Fibroblast of lung (primary cell): ENCODE data around the gene CHTOP. TPM values are rescaled to one million over a fixed set of nuclear protein-coding genes. Genes with fewer than 3 reads are reported as not detected.

Experiments
- DNase-seq, 2 donors: peaks; one replicate each; pipeline versions ENCODE4 v3.0.0 to v3.0.0-alpha.2; 2010; ENCODE audit warnings: low read depth in 2 of 2
- H2AFZ ChIP-seq: 2 replicates; pipeline ENCODE4 v1.5.1; 2012; ENCODE audit warnings: low read length, control low read depth, inconsistent platforms
- H3K27ac ChIP-seq: 2 replicates; pipeline ENCODE4 v1.5.1; 2011; ENCODE audit warnings: low read length, control low read depth; ENCODE audit not compliant: insufficient read depth
- H3K27me3 ChIP-seq: 2 replicates; pipeline ENCODE4 v1.5.1; 2011; ENCODE audit warnings: mild to moderate bottlenecking, low read length; ENCODE audit not compliant: control insufficient read depth, insufficient read depth
- H3K36me3 ChIP-seq: 2 replicates; pipeline ENCODE4 v1.5.1; 2011; ENCODE audit warnings: low read length; ENCODE audit not compliant: control insufficient read depth, insufficient read depth
- H3K4me1 ChIP-seq: 2 replicates; pipeline ENCODE4 v1.5.1; 2011; ENCODE audit warnings: low read length; ENCODE audit not compliant: control insufficient read depth, insufficient read depth; ENCODE audit errors: extremely low read depth
- H3K4me2 ChIP-seq: 2 replicates; pipeline ENCODE4 v1.5.1; 2011; ENCODE audit warnings: low read length, control low read depth; ENCODE audit not compliant: insufficient read depth; ENCODE audit errors: extremely low read depth
- H3K4me3 ChIP-seq, 4 experiments: fragments of 200-600 bp in 1 of 4; sonication (generic) in 1 of 4; replicated peaks in 1 of 4; 2 replicates each; pipeline ENCODE4 v1.5.1; 2011 to 2016; ENCODE audit warnings: low read length in 4 of 4, low read depth in 3 of 4, mild to moderate bottlenecking in 3 of 4, control low read depth in 2 of 4, inconsistent platforms in 1 of 4, mixed read lengths in 1 of 4; ENCODE audit not compliant: insufficient read depth in 1 of 4; ENCODE audit errors: control extremely low read depth in 1 of 4
- H3K79me2 ChIP-seq: 2 replicates; pipeline ENCODE4 v1.5.1; 2012; ENCODE audit warnings: mild to moderate bottlenecking, low read length, inconsistent platforms; ENCODE audit not compliant: control insufficient read depth, insufficient read depth
- H3K9ac ChIP-seq: 2 replicates; pipeline ENCODE4 v1.5.1; 2011; ENCODE audit warnings: mild to moderate bottlenecking, low read length, control low read depth; ENCODE audit not compliant: insufficient read depth
- H3K9me3 ChIP-seq: 2 replicates; pipeline ENCODE4 v1.5.1; 2012; ENCODE audit warnings: low read depth, low read length; ENCODE audit not compliant: control insufficient read depth, insufficient read depth
- H4K20me1 ChIP-seq: 2 replicates; pipeline ENCODE4 v1.5.1; 2011; ENCODE audit warnings: low read length; ENCODE audit not compliant: control insufficient read depth, insufficient read depth; ENCODE audit errors: extremely low read depth
- CTCF ChIP-seq, 2 donors: IDR thresholded peaks in 1 of 2; conservative IDR thresholded peaks in 1 of 2; 1 replicate in 1 of 2; 2 replicates in 1 of 2; pipeline ENCODE4 v1.5.1; 2011 to 2012; ENCODE audit warnings: low read length in 2 of 2, control low read depth in 1 of 2, inconsistent platforms in 1 of 2, low read depth in 1 of 2, mild to moderate bottlenecking in 1 of 2
- EZH2 ChIP-seq: IDR thresholded peaks from 2 replicates; pipeline ENCODE4 v1.5.1; 2012; ENCODE audit warnings: low read length, control low read depth, mild to moderate bottlenecking; ENCODE audit errors: missing control alignments
- polyA plus RNA-seq, 2 donors: library from polyadenylated mRNA; depleted of rRNA in 1 of 2; stranded (reverse) in 1 of 2; unstranded in 1 of 2; fragments of >200 nt; gene quantifications; 2 replicates each; pipeline ENCODE4 v1.2.1, GENCODE V29; 2011 to 2012; ENCODE audit warnings: missing spikeins in 1 of 2
- total RNA-seq: library from RNA; depleted of rRNA; stranded (reverse); fragments of >200 nt; gene quantifications from 2 replicates; pipeline ENCODE4 v1.2.1, GENCODE V29; 2014

The CHTOP gene
- total and polyA plus RNA-seq, 2 donors (not counting 1 experiment from before 2014, with no cell fraction given), result 34.0 to 47.6 TPM

GRCh38 chr1:153629971-153630370 is 3.9 kb upstream of the CHTOP start:
- Histone ChIP-seq H3K36me3 (peaks cover 2% of the 10 kb centered on the region), H3K27ac (no peak overlapping the region), H3K4me1 (peaks cover 9% of the 10 kb centered on the region), H2AFZ (no peak overlapping the region), H3K27me3 (no peaks in the 10 kb centered on the region), H3K4me3 (no peak overlapping the region), H3K79me2 (peaks cover 21% of the 10 kb centered on the region), H3K9me3 (no peaks in the 10 kb centered on the region), H4K20me1 (no peaks in the 10 kb centered on the region), H3K4me2 (no peak overlapping the region), H3K9ac (no peak overlapping the region)
- TF ChIP-seq EZH2 (no peak), CTCF (conservative IDR thresholded peaks at IDR 0.05 in 1 of 2, IDR thresholded peaks at IDR 0.05 in 1 of 2; ENCODE audit: low read depth in 1 of 2, low read length in 2 of 2) (no peak)
- no peak for DNase-seq

GRCh38 chr1:153630384-153630783 is 3.5 kb upstream of the CHTOP start:
- H2AFZ ChIP-seq, result no peak overlapping the region
- no peaks in the 10 kb centered on the region for H3K27me3 ChIP-seq
- no peak for TF ChIP-seq CTCF (conservative IDR thresholded peaks at IDR 0.05 in 1 of 2, IDR thresholded peaks at IDR 0.05 in 1 of 2; ENCODE audit: low read depth in 1 of 2, low read length in 2 of 2)
- no peaks in the 10 kb centered on the region for H4K20me1 ChIP-seq
- H3K9me3 ChIP-seq, result no peaks in the 10 kb centered on the region
- H3K4me3 ChIP-seq, result no peak overlapping the region
- H3K79me2 ChIP-seq, result peaks cover 22% of the 10 kb centered on the region
- H3K36me3 ChIP-seq, result peaks cover 1% of the 10 kb centered on the region
- H3K27ac ChIP-seq, result no peak overlapping the region
- H3K4me1 ChIP-seq, result peaks cover 9% of the 10 kb centered on the region
- no peak overlapping the region for H3K4me2 ChIP-seq
- no peak overlapping the region for H3K9ac ChIP-seq
- DNase-seq, result no peak

GRCh38 chr1:153631047-153632022 is 2.5 kb upstream of the CHTOP start:
- H3K27me3 ChIP-seq, result no peaks in the 10 kb centered on the region
- TF ChIP-seq CTCF (conservative IDR thresholded peaks at IDR 0.05 in 1 of 2, IDR thresholded peaks at IDR 0.05 in 1 of 2; ENCODE audit: low read depth in 1 of 2, low read length in 2 of 2) (no peak), EZH2 (no peak)
- DNase-seq, result peak in 1 of 2 donors; percentile 44
- H3K4me1 ChIP-seq, result peaks cover 7% of the 10 kb centered on the region
- no peak overlapping the region for H2AFZ ChIP-seq
- no peaks in the 10 kb centered on the region for H4K20me1 ChIP-seq
- peaks cover 24% of the 10 kb centered on the region for H3K79me2 ChIP-seq
- H3K36me3 ChIP-seq, result no peaks in the 10 kb centered on the region
- H3K9me3 ChIP-seq, result no peaks in the 10 kb centered on the region
- H3K9ac ChIP-seq, result no peak overlapping the region
- no peak overlapping the region for H3K27ac ChIP-seq
- no peak overlapping the region for H3K4me3 ChIP-seq
- H3K4me2 ChIP-seq, result no peak overlapping the region
